GM12892 (cell line): ENCODE results near the gene SPRY1.

ENCODE experiments used
- POLR2A ChIP-seq: IDR thresholded peaks from 2 replicates; pipeline ENCODE4 v1.6.1; 2011; ENCODE audit warnings: low read depth, low read length, control low read depth
- POLR2AphosphoS5 ChIP-seq: IDR thresholded peaks from 2 replicates; pipeline ENCODE4 v1.6.1; 2011; ENCODE audit warnings: low read depth, low read length, control low read depth
- TAF1 ChIP-seq: IDR thresholded peaks from 2 replicates; pipeline ENCODE4 v1.6.1; 2011; ENCODE audit warnings: low read depth, mild to moderate bottlenecking, control low read depth, low read length, borderline replicate concordance

DNA sequence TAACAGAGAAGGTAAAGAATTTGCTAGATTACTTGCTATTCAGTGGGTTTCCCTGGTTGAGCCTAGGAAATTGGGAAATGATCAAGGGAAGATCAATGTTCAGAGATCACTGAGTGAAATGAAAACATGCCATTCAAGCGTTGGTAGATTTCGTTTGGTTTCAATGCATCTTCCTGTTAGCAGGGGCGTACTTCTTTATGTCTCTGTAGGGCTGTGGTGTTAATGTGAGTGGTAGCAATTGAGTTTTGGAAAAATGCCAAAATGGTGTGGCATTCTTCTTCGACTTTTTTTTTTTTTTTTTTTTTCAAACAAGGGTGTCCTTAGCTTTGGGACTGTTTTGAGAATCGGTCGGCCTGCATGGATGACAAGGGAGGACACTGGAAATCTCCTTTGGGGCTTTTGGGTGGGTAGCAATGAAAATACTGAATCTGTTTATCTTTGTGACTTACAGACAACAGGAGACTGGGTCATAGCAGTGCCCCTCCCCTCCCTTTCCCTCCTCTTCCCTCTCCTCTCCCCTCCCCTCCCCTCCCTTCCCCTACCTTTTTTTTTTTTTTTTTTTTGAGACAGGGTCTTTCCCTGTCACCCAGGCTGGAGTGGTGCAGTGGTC, 50.4 kb downstream of the SPRY1 start:
- no peak for TF ChIP-seq POLR2A
- TF ChIP-seq POLR2AphosphoS5: no peak
- no peak for TF ChIP-seq TAF1
